Measurements from ENCODE around the gene COPS3.
"Not testable (repeated sequence)": the region's sequence is repeated elsewhere in the genome, so short reads cannot be mapped to it uniquely, and the experiment has no call there.

COPS3 gene

DNA sequence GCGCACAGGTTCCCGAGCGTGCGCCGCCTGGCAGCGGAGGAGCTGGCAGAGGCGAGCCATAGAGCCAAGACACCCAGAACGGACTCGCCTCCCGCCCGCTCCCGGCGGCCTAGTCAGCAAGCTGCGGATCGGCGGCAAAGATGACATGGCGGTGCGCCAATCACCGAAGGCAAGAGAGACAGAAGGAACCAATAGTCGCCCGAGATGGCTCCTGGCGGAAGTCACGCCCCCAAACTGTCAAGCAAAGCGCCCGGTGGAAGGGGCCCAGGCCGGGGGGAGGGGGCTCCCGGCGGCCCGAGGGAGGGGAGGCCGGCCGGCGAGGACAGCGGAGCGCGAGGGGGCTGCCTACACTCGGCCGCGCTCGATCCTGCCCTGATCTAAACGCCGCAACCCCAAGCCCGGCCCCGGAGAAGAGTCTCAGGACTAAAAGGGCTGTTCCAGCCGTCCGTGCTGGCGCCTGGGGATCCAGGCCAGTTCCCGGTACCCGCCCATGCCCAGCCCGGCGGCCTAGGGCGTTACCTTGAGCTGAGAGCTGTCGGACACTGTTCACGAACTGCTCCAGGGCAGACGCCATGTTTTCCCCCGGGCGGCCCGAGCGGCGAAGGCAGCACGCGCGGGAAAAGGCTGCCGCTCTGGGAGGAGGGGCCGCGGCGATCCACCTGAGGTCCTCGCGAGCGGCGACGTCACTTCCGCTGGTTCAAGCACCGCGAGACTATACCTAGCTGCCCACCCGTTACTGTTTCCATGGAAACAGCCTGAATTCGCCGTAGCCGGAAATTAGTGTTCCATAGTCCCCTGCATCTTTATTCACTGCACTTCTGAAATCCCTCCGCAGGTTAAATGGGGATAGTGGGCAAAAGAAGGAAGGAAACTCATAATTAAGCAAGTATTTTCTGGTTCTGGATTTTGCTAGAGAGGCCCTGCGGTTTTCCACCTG is at the start of gene COPS3:
COPS3 (minus strand) TSS at position 634 of the 937 bp plus-strand sequence; CDS start at position 574, 60 bp downstream.
- peak; percentile 95 for FAIRE-seq

DNA sequence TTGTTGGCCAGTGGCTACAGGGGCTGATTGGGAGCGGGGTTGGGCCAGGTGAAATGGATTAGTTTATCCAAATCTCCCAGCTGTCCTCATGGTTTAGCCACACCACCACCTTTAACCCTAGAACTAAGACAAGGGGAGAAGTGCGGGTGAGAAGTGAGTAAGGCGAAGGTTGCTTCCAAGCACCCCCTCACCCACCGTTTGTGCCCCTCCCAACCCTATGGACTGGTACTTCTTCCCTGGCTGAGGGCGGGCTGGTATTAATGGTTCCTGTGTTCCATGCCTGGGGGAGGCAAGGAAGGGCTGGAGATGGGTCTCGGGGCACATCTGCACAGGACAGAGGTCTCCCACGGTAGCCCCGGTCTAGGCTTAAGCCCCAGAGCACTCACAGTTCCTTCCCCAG is 47.2 kb upstream of the COPS3 start:
- no peak for FAIRE-seq

DNA sequence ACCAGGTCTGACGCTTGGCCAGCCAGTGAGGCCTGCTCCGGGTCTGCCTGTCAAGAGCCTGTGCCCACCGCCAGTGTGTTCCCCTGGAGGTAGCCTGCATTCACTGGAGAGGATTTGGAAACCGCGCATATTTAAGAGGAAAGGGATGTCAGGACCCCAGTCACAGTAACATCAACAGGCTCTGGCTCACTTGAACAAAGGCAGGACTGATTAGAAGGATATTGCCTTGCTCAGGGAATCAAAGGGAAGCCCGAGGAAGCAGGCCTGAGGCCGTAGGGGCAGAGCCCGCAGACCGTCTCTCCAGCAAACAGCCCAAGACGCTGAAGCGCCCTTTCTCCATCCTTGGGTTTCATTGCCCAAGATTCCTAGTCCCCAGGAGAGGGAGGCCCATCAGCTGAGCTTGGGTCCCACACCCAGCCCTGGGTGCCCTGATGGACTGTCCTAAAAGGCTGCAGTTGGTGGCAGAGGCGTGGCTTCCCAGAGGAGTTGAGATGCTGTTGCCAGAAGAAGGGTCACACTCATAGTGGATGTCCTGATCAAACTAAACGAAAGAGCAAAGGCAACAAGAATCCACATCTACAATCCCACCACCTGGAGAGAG is 45.3 kb upstream of the COPS3 start:
- no peak for FAIRE-seq

DNA sequence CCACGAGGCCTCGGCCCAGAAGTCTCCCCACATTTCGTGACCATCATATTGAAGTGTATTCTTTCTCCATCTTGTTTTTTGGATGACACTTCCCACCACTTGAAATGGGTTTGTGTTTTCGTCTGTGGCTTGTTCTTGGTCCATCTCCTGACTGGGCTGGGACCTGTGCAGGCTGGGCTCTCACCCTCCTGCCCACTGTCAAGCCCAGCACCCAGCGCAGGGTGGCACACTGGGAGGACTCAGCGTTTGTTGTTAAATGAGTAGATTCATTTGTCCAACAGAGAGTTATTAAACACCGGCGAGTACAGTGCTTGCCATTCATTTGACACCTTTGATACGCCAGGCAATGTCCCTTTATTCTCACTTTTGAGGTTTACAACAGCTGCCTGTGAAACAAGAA is 44.8 kb upstream of the COPS3 start:
- FAIRE-seq, result no peak

DNA sequence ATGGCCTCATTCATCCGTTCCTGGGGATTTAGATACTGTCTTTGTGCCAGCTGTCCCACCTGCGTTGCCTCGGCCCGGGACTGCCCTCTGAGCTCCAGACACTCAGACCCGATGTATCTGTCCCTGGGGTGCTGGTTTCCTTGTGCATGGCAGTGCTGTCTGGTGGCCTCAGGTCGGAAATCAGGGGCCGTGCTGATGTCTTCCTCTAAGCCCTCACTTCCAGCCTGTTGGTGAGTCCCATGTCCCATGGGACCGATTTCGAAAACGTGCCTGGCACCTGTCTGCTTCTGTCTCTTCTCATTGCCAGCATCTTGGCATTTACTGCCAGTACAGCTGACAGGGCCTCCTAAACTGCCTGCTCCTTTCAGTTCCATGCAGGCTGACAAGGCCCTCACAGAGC is 44.2 kb upstream of the COPS3 start:
- FAIRE-seq, result no peak

DNA sequence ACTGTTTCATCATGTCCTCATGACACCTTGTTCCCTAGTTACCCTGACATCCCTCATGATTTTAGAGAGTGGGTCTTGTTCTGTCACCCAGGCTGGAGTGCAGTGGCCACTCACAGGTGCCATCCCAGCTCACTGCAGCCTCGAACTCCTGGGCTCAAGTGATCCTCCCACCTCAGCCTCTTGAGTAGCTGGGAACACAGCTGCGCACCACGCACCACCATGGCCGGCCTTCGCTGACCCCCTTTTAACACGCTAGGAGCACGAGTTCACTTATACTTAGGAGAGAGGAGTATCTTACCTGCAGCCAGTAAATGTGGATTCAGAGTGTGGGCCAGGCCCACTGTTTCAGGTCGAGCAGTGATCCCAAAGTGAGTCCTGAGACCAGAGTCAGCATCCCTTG is 43.6 kb upstream of the COPS3 start:
- no peak for FAIRE-seq

DNA sequence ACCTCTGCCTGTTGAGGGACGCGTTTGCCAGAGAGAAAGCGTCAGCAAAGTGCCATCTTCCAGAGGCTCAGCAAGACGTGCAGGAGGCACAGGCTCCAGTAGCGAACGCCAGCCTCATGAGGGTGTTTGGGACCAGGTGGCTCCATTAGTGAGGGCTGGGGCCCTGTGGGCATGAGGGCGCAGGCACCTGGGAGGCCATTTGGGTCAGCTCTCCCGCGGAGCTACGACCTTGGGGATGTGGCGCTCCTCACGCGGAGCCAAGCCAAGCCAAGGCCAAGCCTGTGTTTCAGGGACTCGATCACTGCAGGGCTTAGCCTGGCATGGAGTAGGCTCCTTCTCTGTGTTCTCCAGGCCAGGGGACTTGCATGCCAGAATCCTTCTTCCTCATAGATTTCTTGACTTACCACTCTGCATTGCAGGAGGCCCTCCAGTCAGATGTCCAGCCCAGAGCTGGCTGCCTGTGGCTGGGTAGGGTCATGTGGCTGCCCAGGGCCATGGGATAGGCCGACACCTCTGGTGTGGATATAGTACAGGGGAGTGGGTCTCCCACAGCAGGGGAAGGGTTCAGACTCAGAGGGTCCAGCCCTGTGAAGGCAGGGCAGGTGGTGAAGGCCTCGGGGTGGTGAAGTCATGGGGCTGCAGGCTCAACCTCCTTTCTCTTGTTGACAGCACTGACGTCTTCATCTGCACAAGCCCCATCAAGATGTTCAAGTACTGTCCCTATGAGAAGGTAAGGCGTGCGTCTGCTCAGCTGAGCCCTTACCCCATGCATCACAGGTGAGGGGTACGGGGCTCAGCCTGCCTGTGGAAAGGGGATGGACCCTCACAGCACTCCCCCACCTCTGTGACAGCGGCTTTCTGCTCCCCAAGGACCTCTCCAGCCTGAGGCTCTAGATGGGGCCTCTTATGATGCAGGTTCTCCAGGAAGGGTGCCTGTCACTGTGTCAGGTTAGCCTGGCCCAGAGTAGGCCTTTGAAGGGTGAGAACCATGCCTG is 41.8 kb upstream of the COPS3 start:
- no peak for FAIRE-seq

DNA sequence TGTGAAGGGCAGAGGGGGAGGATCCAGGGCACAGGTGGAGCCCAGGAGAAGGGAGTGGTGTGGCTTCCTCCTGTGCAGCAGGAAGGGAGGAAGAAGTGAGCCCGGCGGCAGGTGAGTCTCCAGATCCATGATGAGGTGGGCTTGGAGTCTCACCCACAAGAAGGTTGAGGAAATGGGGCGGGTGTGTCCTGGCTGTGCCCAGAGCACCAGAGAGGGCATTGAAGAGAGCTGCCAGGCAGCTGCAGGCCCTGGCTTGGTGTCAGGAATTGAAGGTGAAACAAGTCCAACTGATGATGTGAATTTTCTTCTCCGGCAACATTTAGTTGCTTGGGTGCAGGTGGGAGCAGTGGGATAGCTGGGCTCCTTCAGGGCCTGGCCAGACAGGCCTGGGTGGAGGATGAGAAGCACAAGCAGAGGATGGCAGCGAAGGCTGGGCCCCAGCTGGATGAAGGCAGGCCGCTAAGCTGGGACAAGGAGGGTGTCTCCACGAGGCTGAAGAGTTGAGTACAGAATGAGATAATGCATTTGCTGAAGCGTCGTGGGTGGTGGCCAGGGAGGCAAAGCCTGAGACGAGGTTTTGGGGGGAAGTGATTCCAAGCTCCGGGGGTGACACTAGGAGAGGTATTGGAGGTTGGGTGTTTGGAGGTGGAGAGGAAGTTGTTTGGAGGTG is 40.4 kb upstream of the COPS3 start:
- no peak for FAIRE-seq

DNA sequence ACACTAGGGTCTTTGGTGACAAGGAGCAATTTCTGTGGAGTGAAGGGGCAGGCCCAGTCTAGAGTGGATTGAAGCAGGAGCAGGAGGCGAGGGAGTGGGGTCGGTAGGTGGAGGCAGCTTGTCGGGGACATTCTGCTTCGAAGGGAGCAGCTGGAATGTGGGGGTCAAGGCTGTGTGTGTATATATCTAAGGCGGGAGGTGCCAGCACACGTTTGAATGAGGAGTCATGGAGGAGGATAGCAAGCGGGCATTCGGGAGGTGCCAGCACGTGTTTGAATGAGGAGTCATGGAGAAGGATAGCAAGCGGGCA is 39.8 kb upstream of the COPS3 start:
- FAIRE-seq, result no peak

DNA sequence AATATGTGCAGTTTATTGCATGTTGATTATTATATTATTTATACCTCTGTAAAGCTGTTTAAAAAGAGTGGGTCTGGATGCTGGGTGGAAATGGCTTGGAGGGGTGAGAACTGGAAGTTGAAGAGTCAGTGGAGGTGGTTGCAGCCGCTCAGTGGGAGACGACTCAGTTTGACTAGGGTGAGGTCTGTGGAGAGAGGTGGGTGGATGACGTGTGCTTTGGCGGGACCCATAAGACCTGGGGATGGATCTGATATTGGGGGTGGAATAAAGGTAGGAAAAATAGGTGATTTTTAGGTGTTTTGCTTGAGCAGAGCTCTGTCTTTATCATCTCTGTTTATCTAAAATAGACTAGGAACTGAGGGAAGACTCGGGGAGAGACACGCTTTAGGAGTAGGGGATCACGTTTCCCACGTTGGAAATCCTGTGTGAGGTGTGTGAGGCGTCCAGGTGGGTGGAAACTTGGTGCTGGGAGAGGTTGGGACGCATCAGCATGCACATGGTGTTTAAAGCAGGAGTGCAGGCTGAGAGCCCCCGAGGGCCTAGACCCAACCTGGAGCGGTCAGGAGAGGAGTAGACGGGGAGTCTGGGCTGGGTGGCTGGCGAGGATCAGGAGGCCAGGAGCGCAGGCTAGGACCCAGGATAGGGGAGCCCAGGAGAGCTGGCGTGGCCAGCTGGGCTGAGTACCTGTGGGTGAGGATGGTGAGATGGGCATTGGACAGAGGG is 39.3 kb upstream of the COPS3 start:
- FAIRE-seq, result no peak

DNA sequence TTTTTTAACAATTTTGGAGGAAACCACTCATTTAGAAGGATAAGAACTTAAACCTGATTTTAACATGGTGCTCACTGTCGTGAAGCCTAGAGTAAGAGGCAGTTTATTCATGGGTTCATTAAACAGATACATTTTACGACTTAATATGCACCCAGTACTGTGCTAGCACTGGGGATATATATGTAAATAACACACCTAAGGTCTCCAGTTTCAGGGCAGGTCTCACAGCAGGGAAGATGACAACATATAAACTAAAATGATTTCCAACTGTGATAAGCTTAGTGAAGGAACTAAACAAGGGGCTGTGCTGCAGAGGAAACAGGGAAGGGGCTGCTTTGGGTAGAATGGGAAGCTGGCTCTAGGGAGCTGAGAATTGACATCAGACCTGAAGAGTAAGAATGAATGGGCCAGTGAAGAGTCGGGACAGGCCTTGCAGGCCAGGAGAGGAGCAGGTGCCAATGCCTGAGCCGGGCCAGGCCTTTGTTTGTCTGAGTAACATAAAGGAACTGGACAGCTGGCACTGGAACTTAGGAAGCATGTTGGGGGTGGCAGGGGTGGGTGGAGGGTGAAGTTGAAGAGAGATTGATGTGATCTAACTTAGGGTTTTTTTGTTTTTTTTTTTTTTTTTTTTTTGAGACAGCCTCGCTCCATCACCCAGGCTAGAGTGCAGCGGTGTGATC is 34.2 kb upstream of the COPS3 start:
- no peak for FAIRE-seq

DNA sequence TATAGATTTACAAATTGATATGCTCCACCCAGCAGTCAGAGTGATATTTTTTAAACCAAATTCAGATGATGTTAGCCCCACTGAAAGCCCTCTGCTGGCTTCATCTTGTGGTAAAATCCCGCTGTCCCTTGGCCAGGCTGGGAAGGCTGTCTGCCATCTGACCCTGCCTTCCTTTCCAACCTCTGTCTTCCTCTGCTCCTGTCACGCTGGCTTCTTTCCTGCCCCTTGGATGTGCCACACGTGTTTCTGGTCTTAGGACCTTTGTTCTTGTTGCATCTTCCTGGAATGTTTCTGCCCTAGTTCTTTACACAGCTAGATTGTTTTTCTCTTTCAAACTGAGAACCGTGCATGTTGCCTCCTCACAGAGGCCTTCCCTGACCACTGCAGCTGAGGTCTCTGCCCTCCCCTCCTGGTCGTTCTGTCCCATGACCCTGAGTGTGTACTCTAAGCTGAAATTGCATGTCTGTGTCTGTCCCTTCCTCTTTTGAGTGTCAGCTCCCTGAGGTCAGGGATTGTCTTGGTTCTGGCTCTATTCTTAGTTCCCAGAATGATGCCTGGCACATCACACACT is 33.5 kb upstream of the COPS3 start:
- no peak for FAIRE-seq

DNA sequence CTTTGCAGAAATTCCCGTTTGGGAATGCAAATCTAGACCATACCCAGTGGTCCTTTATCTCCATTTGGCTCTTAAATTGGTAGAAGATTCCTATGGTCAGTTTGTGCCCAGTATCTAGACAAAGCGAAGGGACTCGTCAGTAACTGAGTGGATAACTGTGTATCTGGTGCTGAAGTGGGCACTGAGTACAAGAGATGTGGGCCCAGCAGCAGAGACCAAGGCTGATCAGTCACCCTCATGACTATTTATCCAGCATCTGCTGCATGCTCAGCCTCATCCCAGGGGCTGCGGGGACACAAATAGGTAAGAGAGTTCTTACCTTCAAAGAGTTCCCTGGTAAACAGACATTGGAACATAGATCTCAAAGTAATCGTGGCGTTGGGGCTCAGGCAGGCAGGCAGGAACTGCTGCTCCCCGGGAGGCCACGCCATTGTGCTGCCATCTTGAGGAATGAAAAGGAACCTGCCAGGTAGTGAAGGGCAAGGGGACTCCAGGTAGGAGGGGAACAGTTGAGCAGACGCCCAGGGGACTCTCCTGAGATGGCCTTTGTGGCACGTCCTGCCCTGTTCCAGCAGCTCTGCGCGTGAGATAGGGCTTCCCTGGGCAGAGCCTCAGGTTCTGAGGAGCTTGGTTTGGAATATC is 32.4 kb upstream of the COPS3 start:
- FAIRE-seq, result no peak

DNA sequence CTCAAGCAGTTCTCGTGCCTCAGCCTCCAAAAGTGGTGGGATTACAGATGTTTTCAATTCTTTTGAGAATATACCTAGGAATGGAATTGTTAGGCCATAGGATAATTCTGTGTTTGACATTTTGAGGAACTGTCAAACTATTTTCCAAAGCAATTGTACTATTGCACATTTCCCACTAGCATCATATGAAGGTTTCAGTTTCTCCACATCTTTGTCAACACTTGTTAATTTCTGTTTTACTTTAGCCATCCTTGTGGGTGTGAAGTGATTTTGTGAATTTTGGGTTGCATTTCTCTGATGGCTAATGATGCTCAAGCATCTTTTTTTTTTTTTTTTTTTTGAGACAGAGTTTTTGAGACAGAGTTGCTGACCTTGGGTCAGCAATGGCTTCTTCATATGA is 28.3 kb upstream of the COPS3 start:
- FAIRE-seq, result no peak

DNA sequence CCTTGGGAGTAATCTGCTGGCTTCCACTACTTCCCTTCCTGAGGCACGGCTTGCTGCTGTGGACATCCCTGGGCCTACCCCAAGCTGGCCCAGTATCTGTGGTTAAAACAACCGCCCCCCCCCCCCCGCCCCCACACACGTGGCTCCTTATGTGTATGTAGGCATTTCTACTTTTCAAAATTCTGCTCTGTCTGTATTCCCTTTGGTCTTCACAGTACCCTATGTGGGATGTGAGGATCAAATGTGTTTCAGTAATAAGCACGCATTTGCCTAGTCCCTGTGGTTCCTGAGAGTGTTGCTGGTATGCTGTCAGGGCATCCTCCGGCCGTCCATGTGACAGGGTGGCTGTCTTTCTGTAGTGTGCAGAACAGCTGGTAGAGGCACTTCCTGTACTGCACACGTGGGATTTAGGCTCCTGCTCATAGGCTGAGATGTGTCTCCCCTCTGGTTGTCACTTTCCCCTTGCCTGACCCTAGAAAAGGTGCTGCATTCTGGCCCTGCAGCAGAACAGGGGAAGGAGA is 24.3 kb upstream of the COPS3 start:
- FAIRE-seq, result no peak

DNA sequence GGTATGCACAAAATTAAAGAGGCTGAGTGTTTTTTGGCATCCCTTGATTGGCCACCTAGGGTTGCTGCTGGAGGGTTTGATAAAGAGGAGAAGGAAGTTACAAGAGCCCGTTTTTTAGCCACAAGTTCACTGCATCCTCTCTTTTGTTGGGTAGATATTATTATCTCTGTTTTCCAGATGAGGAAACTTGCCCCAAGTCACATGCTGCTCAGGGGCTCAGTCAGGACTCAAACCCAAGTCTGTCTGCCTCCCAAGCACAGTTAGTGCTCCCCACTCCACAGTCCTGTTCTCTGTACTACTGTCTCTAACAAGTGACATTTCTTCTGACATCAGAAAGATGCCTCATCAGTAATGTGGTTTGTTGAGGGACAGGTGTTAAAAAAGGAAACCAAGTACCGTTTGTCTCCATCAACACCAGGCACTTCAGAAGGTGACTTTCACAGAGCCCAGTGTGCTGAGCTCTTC is 23.5 kb upstream of the COPS3 start:
- no peak for FAIRE-seq

DNA sequence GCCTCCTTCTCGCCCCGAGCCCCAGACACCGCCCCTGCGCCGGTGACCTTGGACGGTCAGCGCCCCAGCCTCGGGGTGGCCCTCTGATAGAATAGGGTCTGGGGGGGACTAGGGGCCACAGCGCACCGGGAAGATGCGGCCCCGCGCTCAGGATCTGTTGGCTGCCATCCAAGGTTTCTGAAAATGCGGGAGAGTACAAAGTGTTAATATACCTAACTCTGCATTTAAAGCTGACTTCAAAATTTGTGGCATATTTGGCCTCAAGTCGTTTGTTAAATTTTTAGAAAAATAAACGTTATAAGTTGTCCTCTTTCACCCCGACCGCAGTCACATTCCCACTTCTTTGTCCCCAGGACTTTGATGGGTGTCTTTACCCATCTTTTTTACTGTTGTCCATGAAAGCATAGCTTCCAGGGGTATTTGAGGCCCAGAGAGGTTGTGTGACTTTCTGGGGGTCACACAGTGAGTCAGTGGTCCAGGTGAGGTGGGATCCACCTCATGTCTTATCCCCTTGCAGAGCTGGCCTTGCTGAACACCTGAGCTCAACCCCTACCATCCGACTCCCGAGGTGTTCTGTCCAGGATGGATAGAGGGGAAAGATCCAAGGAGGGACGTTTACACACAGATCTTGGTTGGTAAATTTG is 22.9 kb upstream of the COPS3 start:
- FAIRE-seq, result no peak

DNA sequence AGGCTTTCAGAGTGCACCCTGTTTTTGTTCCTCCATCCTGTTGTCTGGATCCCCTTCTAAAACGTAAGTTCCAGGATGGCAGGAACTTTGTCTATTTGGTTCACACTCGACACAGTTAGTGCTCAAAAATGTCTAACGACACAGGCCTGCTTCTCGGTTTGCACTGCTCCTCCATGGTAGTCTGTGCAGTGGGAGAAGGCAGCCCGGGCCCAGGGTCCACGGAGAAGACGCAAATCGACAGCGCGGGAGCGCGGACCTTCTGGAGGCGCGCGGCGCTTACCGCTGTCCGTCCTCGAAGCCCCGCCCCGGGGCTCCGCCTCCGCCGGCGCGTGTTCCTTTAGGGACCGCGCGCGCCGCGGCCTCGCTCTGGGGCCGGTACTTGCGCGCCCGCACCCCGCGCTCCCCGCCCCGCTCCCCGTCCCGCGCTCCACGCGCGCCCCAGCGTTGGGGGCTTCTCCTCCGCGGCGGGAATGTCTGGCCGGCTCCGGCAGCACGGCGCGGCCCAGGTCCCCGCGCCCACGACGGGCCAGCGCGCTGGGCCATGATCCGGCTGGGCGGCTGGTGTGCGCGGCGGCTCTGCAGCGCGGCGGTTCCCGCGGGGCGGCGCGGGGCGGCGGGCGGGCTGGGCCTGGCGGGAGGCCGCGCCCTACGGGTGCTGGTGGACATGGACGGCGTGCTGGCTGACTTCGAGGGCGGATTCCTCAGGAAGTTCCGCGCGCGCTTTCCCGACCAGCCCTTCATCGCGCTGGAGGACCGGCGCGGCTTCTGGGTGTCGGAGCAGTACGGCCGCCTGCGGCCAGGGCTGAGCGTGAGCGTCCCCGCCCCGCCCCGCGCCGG is 22.2 kb upstream of the COPS3 start, which contains the start of gene NT5M:
NT5M (plus strand) TSS at position 364 of the 837 bp plus-strand sequence; CDS start at position 542, 178 bp downstream.
- no peak for FAIRE-seq

DNA sequence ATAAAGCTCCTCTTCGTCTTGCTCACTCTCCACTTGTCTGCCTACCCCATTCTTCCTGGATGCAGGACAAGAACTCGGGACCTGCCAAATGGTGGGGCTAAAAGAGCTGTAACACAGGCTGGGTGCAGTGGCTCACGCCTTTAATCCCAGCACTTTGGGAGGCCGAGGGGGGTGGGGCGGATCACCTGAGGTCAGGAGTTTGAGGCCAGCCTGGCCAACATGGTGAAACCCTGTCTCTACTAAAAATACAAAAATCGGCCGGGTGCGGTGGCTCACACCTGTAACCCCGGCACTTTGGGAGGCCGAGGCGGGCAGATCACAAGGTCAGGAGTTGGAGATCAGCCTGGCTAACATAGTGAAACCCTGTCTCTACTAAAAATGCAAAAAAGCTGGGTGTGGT is 20.6 kb upstream of the COPS3 start:
- not testable (repeated sequence) for FAIRE-seq
